GM12878 (cell line): ENCODE measurements around the gene MDC1. TPM values are rescaled to one million over a fixed set of nuclear protein-coding genes. Genes with fewer than 3 reads are reported as not detected.
A peak's percentile ranks its signal among the peaks of the same experiment; 100 is the strongest.

Experiments
- CREB1 ChIP-seq: IDR thresholded peaks from 2 replicates; pipeline ENCODE4 v1.6.1; 2012; ENCODE audit warnings: low read depth, mild to moderate bottlenecking, inconsistent platforms
- KDM1A ChIP-seq: fragments of 200-600 bp; sonication (generic); IDR thresholded peaks from 2 replicates; pipeline ENCODE4 v1.6.1; 2016; ENCODE audit warnings: borderline replicate concordance
- LARP7 ChIP-seq: fragments of 450-650 bp; IDR thresholded peaks from 2 replicates; pipeline ENCODE4 v1.6.1; 2017; ENCODE audit warnings: mild to moderate bottlenecking
- NBN ChIP-seq: fragments of 450-650 bp; IDR thresholded peaks from 2 replicates; pipeline ENCODE4 v1.6.1; 2016
- POLR2A ChIP-seq: IDR thresholded peaks from 2 replicates; pipeline ENCODE4 v1.6.1; 2011; ENCODE audit warnings: low read depth, mild to moderate bottlenecking, low read length
- SP1 ChIP-seq: IDR thresholded peaks from one replicate; pipeline ENCODE4 v1.6.1; 2011; ENCODE audit warnings: low read depth, low read length
- SUZ12 ChIP-seq: fragments of 200-600 bp; sonication (generic); IDR thresholded peaks from one replicate; pipeline ENCODE4 v1.6.1; 2018; ENCODE audit warnings: antibody characterized with exemption, mild to moderate bottlenecking; ENCODE audit not compliant: unreplicated experiment
- TCF12 ChIP-seq: IDR thresholded peaks from 2 replicates; pipeline ENCODE4 v1.6.1; 2011; ENCODE audit warnings: low read depth, mild to moderate bottlenecking, low read length
- TCF3 ChIP-seq: IDR thresholded peaks from 2 replicates; pipeline ENCODE4 v1.6.1; 2012; ENCODE audit warnings: low read depth, mild to moderate bottlenecking, low read length, borderline replicate concordance; ENCODE audit not compliant: insufficient read depth
- ZNF207 ChIP-seq: fragments of 450-650 bp; IDR thresholded peaks from 2 replicates; pipeline ENCODE4 v1.6.1; 2014; ENCODE audit warnings: antibody characterized with exemption, mild to moderate bottlenecking, borderline replicate concordance
- ZNF274 ChIP-seq: IDR thresholded peaks from one replicate; pipeline ENCODE4 v1.8.0; 2011; ENCODE audit not compliant: insufficient read length, insufficient read depth
- ZNF384 ChIP-seq: IDR thresholded peaks from 2 replicates; pipeline ENCODE4 v1.6.1; 2012; ENCODE audit warnings: low read depth, mild to moderate bottlenecking, low read length, improper control_type of control experiment, borderline replicate concordance
- polyA plus RNA-seq, 11 experiments: library from polyadenylated mRNA; depleted of rRNA in 4 of 11; unstranded in 6 of 11; stranded (reverse) in 5 of 11; fragments of >200 nt; fragmentation: Nextera tagmentation in 4 of 11; fragmentation: Illumina TruSeq in 1 of 11; extraction: Ambion mirVana in 4 of 11; extraction: Trizol in 1 of 11; gene quantifications; 1 replicate in 1 of 11; 2 replicates in 10 of 11; pipeline versions ENCODE4 v1.2.1 to v1.2.3, GENCODE V29; 2011 to 2016; ENCODE audit warnings: inconsistent platforms in 2 of 11, missing spikeins in 2 of 11, low read depth in 1 of 11
- total RNA-seq, 4 experiments: library from RNA; depleted of rRNA in 3 of 4; stranded (reverse); fragments of >200 nt in 3 of 4; fragmentation: Illumina TruSeq in 1 of 4; extraction: Trizol in 1 of 4; gene quantifications; 2 replicates each; pipeline versions ENCODE4 v1.2.1 to v1.2.3, GENCODE V29; 2013 to 2021
- TF ChIP-seq, protein P1 (sequence below): fragments of 450-650 bp; IDR thresholded peaks from 2 replicates; pipeline ENCODE4 v1.6.1; 2017; ENCODE audit warnings: mild to moderate bottlenecking, moderate library complexity
- TF ChIP-seq, protein P2 (sequence below): IDR thresholded peaks from 2 replicates; pipeline ENCODE4 v1.6.1; 2011; ENCODE audit warnings: borderline replicate concordance, low read depth, mild to moderate bottlenecking, moderate library complexity, mixed read lengths, low read length; ENCODE audit not compliant: insufficient read depth; ENCODE audit errors: extremely low read length
- TF ChIP-seq, protein P3 (sequence below): IDR thresholded peaks from 2 replicates; pipeline ENCODE4 v1.6.1; 2012; ENCODE audit warnings: low read depth, low read length, improper control_type of control experiment
- TF ChIP-seq, protein P4 (sequence below): fragments of 450-650 bp; IDR thresholded peaks from 2 replicates; pipeline ENCODE4 v1.6.1; 2014; ENCODE audit warnings: mild to moderate bottlenecking
- TF ChIP-seq, protein P5 (sequence below): fragments of 450-650 bp; formaldehyde crosslinking; IDR thresholded peaks from 2 replicates; pipeline ENCODE4 v1.4.0; 2022; ENCODE audit warnings: mild to moderate bottlenecking, moderate library complexity
- TF ChIP-seq, protein P6 (sequence below): fragments of 450-650 bp; IDR thresholded peaks from 2 replicates; pipeline ENCODE4 v1.6.1; 2017; ENCODE audit warnings: borderline replicate concordance

Gene MDC1
- total and polyA plus RNA-seq, 10 of the 15 experiments (the other 5 are each of a cell fraction or from before 2014, with no cell fraction given) = 5.1 to 62.5 (median 22.4) TPM

DNA sequence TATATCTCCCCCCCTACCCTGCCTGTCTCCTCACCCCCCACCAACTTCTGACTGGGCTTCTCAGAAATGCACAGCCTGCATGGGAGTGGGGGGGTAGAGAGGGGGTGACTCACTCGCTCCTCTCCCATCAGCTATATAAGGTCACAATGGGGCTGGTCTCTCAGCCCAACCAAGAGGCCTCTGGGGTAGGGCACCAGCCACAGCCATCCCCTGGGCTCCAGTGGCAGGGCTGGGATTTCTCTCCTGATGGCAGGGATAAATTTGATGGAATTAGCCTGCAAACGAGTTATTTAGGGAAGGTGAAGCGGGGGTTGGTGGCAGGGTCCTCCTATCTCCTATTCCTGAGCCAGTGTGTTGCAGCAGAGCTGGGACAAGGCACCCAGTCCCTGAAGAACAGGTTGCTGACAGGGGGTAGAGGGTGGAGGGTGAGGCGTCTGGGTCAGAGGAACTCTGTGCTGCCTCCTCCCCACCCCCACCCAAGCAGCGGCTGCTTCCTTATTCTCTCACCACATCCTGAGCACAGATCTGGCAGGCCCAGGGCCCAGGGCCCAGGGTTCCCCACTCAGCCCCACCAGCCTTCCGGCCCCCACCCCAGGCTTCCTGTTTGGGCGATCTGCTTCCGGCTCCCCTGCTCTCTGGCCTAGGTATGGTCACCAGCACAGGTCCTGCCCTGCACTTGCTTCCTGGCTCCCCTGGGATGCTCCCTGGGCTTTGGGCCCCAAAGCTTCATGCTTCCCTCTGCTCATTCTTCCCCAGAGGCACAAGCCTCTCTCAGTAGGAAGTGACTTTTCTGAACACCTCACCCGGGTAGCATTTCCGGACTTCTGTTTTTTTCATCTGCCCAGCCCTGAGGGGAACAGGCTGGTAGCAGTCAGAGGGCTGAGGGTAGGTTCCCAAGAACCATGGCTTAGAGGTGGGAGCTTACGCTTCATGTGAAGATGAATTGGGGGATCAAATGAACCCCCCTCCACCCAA is 34.7 kb downstream of the MDC1 start (continued):
- TF ChIP-seq, protein P1, sequence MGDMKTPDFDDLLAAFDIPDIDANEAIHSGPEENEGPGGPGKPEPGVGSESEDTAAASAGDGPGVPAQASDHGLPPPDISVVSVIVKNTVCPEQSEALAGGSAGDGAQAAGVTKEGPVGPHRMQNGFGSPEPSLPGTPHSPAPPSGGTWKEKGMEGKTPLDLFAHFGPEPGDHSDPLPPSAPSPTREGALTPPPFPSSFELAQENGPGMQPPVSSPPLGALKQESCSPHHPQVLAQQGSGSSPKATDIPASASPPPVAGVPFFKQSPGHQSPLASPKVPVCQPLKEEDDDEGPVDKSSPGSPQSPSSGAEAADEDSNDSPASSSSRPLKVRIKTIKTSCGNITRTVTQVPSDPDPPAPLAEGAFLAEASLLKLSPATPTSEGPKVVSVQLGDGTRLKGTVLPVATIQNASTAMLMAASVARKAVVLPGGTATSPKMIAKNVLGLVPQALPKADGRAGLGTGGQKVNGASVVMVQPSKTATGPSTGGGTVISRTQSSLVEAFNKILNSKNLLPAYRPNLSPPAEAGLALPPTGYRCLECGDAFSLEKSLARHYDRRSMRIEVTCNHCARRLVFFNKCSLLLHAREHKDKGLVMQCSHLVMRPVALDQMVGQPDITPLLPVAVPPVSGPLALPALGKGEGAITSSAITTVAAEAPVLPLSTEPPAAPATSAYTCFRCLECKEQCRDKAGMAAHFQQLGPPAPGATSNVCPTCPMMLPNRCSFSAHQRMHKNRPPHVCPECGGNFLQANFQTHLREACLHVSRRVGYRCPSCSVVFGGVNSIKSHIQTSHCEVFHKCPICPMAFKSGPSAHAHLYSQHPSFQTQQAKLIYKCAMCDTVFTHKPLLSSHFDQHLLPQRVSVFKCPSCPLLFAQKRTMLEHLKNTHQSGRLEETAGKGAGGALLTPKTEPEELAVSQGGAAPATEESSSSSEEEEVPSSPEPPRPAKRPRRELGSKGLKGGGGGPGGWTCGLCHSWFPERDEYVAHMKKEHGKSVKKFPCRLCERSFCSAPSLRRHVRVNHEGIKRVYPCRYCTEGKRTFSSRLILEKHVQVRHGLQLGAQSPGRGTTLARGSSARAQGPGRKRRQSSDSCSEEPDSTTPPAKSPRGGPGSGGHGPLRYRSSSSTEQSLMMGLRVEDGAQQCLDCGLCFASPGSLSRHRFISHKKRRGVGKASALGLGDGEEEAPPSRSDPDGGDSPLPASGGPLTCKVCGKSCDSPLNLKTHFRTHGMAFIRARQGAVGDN = peak; percentile 83
- 0 out of 2 replicates have a peak, but pooled peaks have one; percentile 40 for TF ChIP-seq ZNF207
- TF ChIP-seq KDM1A = no peak
- TF ChIP-seq ZNF384 = peak; percentile 74
- TF ChIP-seq, protein P2, sequence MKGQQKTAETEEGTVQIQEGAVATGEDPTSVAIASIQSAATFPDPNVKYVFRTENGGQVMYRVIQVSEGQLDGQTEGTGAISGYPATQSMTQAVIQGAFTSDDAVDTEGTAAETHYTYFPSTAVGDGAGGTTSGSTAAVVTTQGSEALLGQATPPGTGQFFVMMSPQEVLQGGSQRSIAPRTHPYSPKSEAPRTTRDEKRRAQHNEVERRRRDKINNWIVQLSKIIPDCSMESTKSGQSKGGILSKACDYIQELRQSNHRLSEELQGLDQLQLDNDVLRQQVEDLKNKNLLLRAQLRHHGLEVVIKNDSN = no peak
- peak; percentile 78 for TF ChIP-seq TCF12
- TF ChIP-seq LARP7 = peak; percentile 69
- peak; percentile 57 for TF ChIP-seq SP1
- TF ChIP-seq, protein P3, sequence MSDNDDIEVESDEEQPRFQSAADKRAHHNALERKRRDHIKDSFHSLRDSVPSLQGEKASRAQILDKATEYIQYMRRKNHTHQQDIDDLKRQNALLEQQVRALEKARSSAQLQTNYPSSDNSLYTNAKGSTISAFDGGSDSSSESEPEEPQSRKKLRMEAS = peak; percentile 35; the same call in 1 of the 2 replicates
- TF ChIP-seq, protein P4, sequence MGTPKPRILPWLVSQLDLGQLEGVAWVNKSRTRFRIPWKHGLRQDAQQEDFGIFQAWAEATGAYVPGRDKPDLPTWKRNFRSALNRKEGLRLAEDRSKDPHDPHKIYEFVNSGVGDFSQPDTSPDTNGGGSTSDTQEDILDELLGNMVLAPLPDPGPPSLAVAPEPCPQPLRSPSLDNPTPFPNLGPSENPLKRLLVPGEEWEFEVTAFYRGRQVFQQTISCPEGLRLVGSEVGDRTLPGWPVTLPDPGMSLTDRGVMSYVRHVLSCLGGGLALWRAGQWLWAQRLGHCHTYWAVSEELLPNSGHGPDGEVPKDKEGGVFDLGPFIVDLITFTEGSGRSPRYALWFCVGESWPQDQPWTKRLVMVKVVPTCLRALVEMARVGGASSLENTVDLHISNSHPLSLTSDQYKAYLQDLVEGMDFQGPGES = no peak
- no peak for TF ChIP-seq ZNF274
- TF ChIP-seq SUZ12 = no peak
- no peak for TF ChIP-seq CREB1
- peak; percentile 80 for TF ChIP-seq POLR2A
- TF ChIP-seq, protein P5, sequence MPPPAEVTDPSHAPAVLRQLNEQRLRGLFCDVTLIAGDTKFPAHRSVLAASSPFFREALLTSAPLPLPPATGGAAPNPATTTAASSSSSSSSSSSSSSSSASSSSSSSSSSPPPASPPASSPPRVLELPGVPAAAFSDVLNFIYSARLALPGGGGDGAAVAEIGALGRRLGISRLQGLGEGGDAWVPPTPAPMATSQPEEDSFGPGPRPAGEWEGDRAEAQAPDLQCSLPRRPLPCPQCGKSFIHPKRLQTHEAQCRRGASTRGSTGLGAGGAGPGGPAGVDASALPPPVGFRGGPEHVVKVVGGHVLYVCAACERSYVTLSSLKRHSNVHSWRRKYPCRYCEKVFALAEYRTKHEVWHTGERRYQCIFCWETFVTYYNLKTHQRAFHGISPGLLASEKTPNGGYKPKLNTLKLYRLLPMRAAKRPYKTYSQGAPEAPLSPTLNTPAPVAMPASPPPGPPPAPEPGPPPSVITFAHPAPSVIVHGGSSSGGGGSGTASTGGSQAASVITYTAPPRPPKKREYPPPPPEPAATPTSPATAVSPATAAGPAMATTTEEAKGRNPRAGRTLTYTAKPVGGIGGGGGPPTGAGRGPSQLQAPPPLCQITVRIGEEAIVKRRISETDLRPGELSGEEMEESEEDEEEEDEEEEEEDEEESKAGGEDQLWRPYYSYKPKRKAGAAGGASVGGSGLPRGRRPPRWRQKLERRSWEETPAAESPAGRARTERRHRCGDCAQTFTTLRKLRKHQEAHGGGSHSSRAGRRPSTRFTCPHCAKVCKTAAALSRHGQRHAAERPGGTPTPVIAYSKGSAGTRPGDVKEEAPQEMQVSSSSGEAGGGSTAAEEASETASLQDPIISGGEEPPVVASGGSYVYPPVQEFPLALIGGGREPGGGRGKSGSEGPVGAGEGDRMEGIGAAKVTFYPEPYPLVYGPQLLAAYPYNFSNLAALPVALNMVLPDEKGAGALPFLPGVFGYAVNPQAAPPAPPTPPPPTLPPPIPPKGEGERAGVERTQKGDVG (CRISPR knock-in tag) = no peak
- TF ChIP-seq, protein P6, sequence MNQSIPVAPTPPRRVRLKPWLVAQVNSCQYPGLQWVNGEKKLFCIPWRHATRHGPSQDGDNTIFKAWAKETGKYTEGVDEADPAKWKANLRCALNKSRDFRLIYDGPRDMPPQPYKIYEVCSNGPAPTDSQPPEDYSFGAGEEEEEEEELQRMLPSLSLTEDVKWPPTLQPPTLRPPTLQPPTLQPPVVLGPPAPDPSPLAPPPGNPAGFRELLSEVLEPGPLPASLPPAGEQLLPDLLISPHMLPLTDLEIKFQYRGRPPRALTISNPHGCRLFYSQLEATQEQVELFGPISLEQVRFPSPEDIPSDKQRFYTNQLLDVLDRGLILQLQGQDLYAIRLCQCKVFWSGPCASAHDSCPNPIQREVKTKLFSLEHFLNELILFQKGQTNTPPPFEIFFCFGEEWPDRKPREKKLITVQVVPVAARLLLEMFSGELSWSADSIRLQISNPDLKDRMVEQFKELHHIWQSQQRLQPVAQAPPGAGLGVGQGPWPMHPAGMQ = no peak
- peak; percentile 67; the same call in 1 of the 2 replicates for TF ChIP-seq NBN
- TF ChIP-seq TCF3 = peak; percentile 64; the same call in 1 of the 2 replicates
